ENCODE results near the gene SLC19A1. TPM values are rescaled to one million over a fixed set of nuclear protein-coding genes. Genes with fewer than 3 reads are reported as not detected.

The SLC19A1 gene
- total RNA-seq, 6 experiments from 2014 or later = 4.5 to 24.5 (median 15.7) TPM

DNA sequence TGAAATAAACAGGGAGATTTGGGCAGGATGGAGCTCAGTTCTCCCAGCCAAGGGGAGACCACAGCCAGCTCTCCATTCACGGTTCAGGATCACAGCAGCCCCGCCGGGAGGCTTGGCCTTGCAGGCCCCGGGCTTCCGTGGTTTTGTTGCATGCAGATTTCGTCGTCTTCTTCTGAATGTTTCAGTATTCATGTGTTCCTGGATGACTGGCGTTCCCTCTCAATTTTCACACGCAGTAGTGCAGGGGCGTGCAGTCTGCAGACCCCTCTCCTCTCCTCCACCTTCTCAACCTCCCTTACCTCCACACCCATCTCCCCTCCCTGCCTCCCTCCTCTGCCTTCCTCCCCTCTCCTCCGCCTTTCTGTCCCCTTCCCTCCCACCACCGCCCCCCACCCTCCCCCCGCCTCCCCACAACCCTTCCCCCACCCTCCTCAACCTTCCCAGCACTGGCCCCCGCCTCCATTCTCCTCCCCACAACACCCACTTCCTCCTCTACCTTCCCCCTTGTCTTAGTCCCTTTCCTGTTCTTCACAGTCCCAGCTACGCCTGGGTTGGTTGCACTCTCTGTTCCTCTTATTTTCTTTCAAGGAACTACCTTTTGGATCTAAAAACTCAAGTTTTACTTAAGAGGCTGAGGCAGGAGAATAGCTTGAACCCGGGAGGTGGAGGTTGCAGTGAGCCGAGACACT, 8.4 kb upstream of the SLC19A1 start:
- 50% methylated on average over 9 of the region's 17 CpGs for WGBS (ENCODE audit: insufficient coverage, low coverage, low lambda C conversion rate, missing lambda C conversion rate)
- Histone ChIP-seq H3K4me1 (no peaks in the 10 kb centered on the region), H3K27me3 (no peaks in the 10 kb centered on the region), H3K36me3 (no peaks in the 10 kb centered on the region), H3K27ac (peak overlapping the region in 2 of 3 donors; percentile 47 to 65), H3K9me3 (no peaks in the 10 kb centered on the region), H3K4me3 (no peak overlapping the region)
- no peak for TF ChIP-seq POLR2A (IDR thresholded peaks at IDR 0.05)
- TF ChIP-seq, protein P1, sequence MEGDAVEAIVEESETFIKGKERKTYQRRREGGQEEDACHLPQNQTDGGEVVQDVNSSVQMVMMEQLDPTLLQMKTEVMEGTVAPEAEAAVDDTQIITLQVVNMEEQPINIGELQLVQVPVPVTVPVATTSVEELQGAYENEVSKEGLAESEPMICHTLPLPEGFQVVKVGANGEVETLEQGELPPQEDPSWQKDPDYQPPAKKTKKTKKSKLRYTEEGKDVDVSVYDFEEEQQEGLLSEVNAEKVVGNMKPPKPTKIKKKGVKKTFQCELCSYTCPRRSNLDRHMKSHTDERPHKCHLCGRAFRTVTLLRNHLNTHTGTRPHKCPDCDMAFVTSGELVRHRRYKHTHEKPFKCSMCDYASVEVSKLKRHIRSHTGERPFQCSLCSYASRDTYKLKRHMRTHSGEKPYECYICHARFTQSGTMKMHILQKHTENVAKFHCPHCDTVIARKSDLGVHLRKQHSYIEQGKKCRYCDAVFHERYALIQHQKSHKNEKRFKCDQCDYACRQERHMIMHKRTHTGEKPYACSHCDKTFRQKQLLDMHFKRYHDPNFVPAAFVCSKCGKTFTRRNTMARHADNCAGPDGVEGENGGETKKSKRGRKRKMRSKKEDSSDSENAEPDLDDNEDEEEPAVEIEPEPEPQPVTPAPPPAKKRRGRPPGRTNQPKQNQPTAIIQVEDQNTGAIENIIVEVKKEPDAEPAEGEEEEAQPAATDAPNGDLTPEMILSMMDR (IDR thresholded peaks at IDR 0.05) = no peak
- intact Hi-C loops (cut with DNase I) = no loop called here
- ATAC-seq (peak in 1 of 4 donors; percentile 13), DNase-seq (peak in 2 of 3 donors; percentile 52 to 57)

DNA sequence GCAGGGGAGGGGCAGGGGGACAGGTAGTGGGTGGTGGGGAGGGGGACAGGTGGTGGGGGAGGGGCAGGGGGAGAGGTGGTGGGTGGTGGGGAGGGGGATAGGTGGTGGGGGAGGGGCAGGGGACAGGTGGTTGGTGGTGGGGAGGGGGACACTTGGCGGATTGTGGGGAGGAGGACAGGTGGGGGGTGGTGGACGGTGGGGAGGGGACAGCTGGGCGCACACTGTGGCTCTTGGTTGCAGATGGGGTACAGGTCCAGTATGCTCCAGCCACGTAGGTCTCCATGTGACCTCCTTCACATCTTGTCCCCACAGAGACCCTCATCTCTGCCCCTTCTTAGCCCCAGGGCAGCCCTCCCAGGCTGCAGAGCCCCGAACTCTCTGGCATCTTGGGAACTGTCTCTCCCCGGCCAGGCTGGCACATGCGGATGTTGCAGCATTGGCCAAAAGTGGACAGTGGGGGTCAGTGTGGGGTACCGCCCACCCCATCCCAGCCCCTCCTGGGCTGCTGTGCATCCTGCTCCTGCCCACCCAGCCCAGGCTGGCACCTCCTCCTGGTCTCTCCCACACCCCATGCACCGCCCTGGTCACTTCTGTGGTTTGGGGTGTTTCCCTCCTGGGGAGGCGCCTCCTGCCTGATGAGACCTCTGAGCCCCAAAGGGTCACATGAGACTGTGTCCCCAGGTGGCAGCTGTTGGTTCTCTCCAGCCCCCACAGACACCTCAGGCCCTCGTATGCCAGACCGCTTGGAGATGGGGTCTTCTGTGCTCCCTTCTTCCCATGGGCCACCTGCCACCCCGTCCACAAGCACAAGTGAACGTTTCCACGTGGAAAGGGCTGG, 7.6 kb upstream of the SLC19A1 start:
- Histone ChIP-seq H3K36me3 (no peaks in the 10 kb centered on the region), H3K4me1 (no peaks in the 10 kb centered on the region), H3K27me3 (no peaks in the 10 kb centered on the region), H3K4me3 (no peak overlapping the region), H3K9me3 (no peaks in the 10 kb centered on the region), H3K27ac (peak overlapping the region in 1 of 3 donors; percentile 13)
- 80% methylated on average over 2 of the region's 15 CpGs for WGBS (ENCODE audit: insufficient coverage, low coverage, low lambda C conversion rate, missing lambda C conversion rate)
- intact Hi-C loops (cut with DNase I) = no loop called here
- TF ChIP-seq POLR2A (IDR thresholded peaks at IDR 0.05) = no peak
- TF ChIP-seq, protein P1 (IDR thresholded peaks at IDR 0.05) = no peak
- DNase-seq (peak in 2 of 3 donors; percentile 49 to 67), ATAC-seq (no peak)

DNA sequence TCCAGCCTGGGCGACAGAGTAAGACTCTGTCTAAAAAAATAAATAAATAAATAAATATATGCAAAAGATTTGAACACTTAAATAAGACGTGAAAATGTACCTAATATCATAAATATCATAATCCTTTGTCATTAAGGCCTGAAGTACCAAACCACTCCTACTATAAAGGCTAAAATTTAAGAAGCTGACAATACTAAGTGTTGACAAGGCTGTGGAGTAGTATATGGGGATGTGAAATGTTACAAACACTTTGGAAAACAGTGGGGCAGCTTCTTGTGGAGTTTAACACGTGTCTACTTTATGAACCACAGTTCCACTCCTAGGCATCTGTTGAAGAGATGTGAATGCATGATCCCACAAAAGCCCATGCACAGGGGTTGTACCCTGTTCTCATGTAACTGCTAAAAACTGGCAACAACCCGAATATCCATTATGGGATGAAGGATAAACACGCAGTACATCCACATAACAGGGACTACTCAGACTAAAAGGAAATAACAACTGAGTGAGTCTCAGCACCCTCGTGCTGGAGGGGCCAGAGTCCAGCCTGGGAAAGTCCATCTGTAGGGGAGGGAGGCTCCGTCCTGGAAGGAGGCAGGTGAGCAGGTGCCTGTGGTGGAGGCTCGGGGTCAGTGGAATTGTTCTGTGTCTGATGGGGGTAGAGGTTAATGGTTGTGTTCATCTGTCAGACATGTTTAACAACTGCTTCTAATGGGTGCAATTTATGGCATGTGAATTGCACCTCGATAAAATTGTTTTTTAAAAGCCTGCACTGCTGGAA, 6.7 kb upstream of the SLC19A1 start:
- 67% methylated on average over 9 of the region's 9 CpGs for WGBS (ENCODE audit: insufficient coverage, low coverage, low lambda C conversion rate, missing lambda C conversion rate)
- no peak for TF ChIP-seq POLR2A (IDR thresholded peaks at IDR 0.05)
- TF ChIP-seq, protein P1 (IDR thresholded peaks at IDR 0.05) = no peak

DNA sequence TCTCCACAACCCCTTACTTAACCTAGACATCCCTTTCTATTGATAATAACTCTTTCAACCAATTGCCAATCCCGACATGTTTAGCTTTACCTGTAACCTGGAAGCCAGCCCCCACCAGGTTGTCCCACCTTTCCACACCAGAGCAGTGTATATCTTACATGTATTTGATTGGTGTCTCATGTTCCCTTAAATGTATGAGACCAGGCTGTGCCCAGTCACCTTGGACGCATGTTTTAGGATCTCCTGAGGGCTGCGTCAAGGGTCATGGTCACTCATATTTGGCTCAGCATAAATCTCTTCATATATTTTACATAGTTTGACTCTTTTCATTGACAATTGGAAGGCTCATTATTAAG, 5.3 kb upstream of the SLC19A1 start:
- intact Hi-C loops (cut with DNase I) = no loop called here
- H3K4me1 ChIP-seq = no peaks in the 10 kb centered on the region
- H3K27me3 ChIP-seq = no peaks in the 10 kb centered on the region
- no peak overlapping the region for H3K27ac ChIP-seq
- ATAC-seq = no peak
- no peaks in the 10 kb centered on the region for H3K36me3 ChIP-seq
- no peak overlapping the region for H3K4me3 ChIP-seq
- 86% methylated on average over 3 of the region's 3 CpGs for WGBS (ENCODE audit: insufficient coverage, low coverage, low lambda C conversion rate, missing lambda C conversion rate)
- TF ChIP-seq, protein P1 (IDR thresholded peaks at IDR 0.05) = no peak
- DNase-seq = peak in 1 of 3 donors; percentile 11
- H3K9me3 ChIP-seq = no peaks in the 10 kb centered on the region

More for the DNA sequence above, 6.7 kb upstream of the SLC19A1 start:
- ATAC-seq = peak in 1 of 4 donors; percentile 9
- intact Hi-C loops (cut with DNase I) = no loop called here
- Histone ChIP-seq H3K4me3 (no peak overlapping the region), H3K27ac (no peak overlapping the region), H3K27me3 (no peaks in the 10 kb centered on the region), H3K36me3 (no peaks in the 10 kb centered on the region), H3K4me1 (no peaks in the 10 kb centered on the region), H3K9me3 (no peaks in the 10 kb centered on the region)
- DNase-seq = peak in 1 of 3 donors; percentile 36

Measured in right lobe of liver (tissue), 6 donors.